ENCODE data around the gene OR8G1. TPM values are rescaled to one million over a fixed set of nuclear protein-coding genes. Genes with fewer than 3 reads are reported as not detected.
"Not testable (repeated sequence)": the region's sequence is repeated elsewhere in the genome, so short reads cannot be mapped to it uniquely, and the experiment has no call there.

OR8G1 gene
- total and polyA plus RNA-seq, 2 of the 8 experiments (the other 6 are each of a cell fraction or from before 2014, with no cell fraction given) = not detected

DNA sequence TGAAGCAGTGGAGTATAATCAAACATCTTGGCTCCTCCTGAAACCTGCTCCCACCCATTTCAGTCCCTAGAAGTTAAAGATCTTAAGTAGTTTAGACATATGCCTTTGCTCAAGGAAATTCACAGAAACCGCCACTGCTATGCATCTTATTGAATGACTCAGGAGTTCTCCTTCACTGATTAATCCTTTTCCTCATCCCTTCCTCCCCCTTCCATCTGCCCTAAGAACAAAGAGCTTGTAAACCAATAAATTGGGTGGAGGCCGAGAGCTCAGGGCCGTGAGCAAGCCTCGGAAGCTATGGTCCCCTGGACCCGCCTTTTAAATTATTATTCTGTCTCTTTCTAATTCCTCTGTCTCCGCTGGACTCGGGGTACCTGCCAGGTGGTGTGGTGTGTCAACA, 30.0 kb downstream of the OR8G1 start:
- H3K36me3 ChIP-seq (ENCODE audit: control insufficient read depth in 2 of 4, insufficient read depth in 4 of 4, low read length in 3 of 4); H3K4ac ChIP-seq (replicated peaks; ENCODE audit: insufficient read length, low read depth, low read length); H2AK5ac ChIP-seq (ENCODE audit: low read depth, low read length); H3K4me2 ChIP-seq (ENCODE audit: insufficient read depth in 1 of 2, low read depth in 2 of 2, low read length in 2 of 2); H3K23ac ChIP-seq (ENCODE audit: insufficient read length); H2BK12ac ChIP-seq (ENCODE audit: low read depth, low read length); POLR2A ChIA-PET (ENCODE audit: partially characterized antibody); H4K5ac ChIP-seq (ENCODE audit: insufficient read length, low read depth, low read length); H3K27me3 ChIP-seq (replicated peaks in 1 of 4; ENCODE audit: control insufficient read depth in 3 of 4, extremely low read depth in 1 of 4, insufficient read depth in 3 of 4, low read length in 3 of 4); H3K9ac ChIP-seq (replicated peaks in 1 of 4; ENCODE audit: extremely low read depth in 1 of 4, low read depth in 3 of 4, low read length in 3 of 4); H2BK20ac ChIP-seq (ENCODE audit: low read length); H3K9me3 ChIP-seq (ENCODE audit: insufficient read depth in 2 of 2, low read depth in 1 of 2, low read length in 1 of 2); H3K79me1 ChIP-seq (ENCODE audit: low read depth, low read length); H3K56ac ChIP-seq (replicated peaks; ENCODE audit: insufficient read length, low read depth, low read length); H3K23me2 ChIP-seq (ENCODE audit: low read depth, low read length); H4K91ac ChIP-seq (replicated peaks; ENCODE audit: insufficient read length, low read length); H2BK5ac ChIP-seq (ENCODE audit: low read depth, low read length); H3K4me1 ChIP-seq (replicated peaks in 1 of 4; ENCODE audit: control insufficient read depth in 3 of 4, insufficient read depth in 4 of 4, low read length in 3 of 4); DNase-seq (ENCODE audit: low read depth in 1 of 2, low spot score in 2 of 2); H3K14ac ChIP-seq (ENCODE audit: insufficient read length); H2BK120ac ChIP-seq (replicated peaks; ENCODE audit: low read depth, low read length); H3K27ac ChIP-seq (ENCODE audit: low read depth, low read length); H2BK15ac ChIP-seq (ENCODE audit: low read length); H4K8ac ChIP-seq (ENCODE audit: extremely low read depth, insufficient read depth, low read length); H3K18ac ChIP-seq (ENCODE audit: extremely low read depth, low read length); H3K79me2 ChIP-seq (ENCODE audit: control insufficient read depth in 1 of 2, insufficient read depth in 2 of 2, low read length in 2 of 2); H4K20me1 ChIP-seq (replicated peaks in 1 of 2; ENCODE audit: control insufficient read depth in 1 of 2, insufficient read depth in 2 of 2, low read length in 2 of 2); H3K4me3 ChIP-seq (ENCODE audit: extremely low read depth in 1 of 4, insufficient read depth in 2 of 4, low read depth in 3 of 4, low read length in 4 of 4); FAIRE-seq: not testable (repeated sequence)
- 79% methylated on average over 7 of the region's 7 CpGs; no CpG with 5 or more reads in 1 of the 2 experiments for WGBS, 2 experiments (ENCODE audit: extremely low coverage in 1 of 2, insufficient coverage in 1 of 2, insufficient read length in 1 of 2, insufficient replicate concordance in 2 of 2, low coverage in 1 of 2, low lambda C conversion rate in 2 of 2, missing lambda C conversion rate in 1 of 2)
- CTCF ChIA-PET (ENCODE audit: partially characterized antibody) = interaction anchor here (0.6 to 0.8 kb wide), 2 partner anchors 68 to 199 kb away, joined by 3 read pairs; no protein-coding TSS in a partner anchor
- H2AFZ ChIP-seq (ENCODE audit: low read length) = peak overlapping the region; percentile 40; the same call in 1 of the 2 replicates

Measured in H1 (cell line).